Esophagus muscularis mucosa (tissue), 3 donors: ENCODE data around the gene DCAF11.

Experiments used
- CTCF ChIP-seq, 3 experiments: fragments of 200-600 bp in 2 of 3; fragments of 450-650 bp in 1 of 3; sonication (generic) in 2 of 3; IDR thresholded peaks; one replicate each; pipeline ENCODE4 v1.5.1; 2017 to 2019; ENCODE audit warnings: antibody characterized with exemption in 3 of 3, mild to moderate bottlenecking in 2 of 3, moderate library complexity in 1 of 3
- POLR2A ChIP-seq: fragments of 450-650 bp; IDR thresholded peaks from one replicate; pipeline ENCODE4 v1.6.1; 2017; ENCODE audit warnings: antibody characterized with exemption, moderate library complexity, mild to moderate bottlenecking, low read depth

DNA sequence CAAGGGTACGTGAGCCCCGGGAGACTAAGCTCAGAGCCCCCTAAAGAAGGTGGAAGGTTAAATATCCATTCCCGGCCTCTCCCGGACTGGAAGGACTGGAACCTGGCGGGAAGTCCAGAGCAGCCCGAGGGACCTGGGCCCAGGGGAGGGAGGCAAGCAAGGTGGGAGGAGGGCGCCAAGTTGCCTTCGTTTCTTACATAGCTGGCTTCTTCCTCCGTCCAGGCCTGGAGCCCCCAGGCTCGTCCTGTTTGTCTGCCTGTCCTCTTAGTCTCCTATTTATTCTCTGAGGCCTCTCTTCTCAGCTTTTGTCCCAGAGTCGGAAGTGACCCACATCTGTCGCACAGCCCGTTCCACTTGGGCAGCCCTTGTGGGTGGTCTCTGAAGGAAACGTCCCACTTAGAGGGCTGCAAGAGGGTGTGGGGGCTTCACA lies 19.7 kb upstream of the DCAF11 start:
- TF ChIP-seq CTCF (IDR thresholded peaks at IDR 0.05), result no peak
- TF ChIP-seq POLR2A, result no peak
